IPS-18a (cell line): Measurements from ENCODE around the gene ANKRD23.

Source experiments
- H3K27ac ChIP-seq: one replicate; pipeline ENCODE4 v1.5.1; 2013; ENCODE audit warnings: low read length
- H3K27me3 ChIP-seq: one replicate; pipeline ENCODE4 v1.6.1; 2013; ENCODE audit warnings: mild to moderate bottlenecking, low read length; ENCODE audit not compliant: control insufficient read depth, insufficient read depth
- H3K36me3 ChIP-seq: one replicate; pipeline ENCODE4 v1.6.1; 2013; ENCODE audit warnings: low read depth, low read length; ENCODE audit not compliant: control insufficient read depth
- H3K4me1 ChIP-seq: one replicate; pipeline ENCODE4 v1.6.1; 2013; ENCODE audit warnings: low read depth, low read length; ENCODE audit not compliant: control insufficient read depth
- H3K4me3 ChIP-seq: one replicate; pipeline ENCODE4 v1.5.1; 2013; ENCODE audit warnings: low read length
- H3K9ac ChIP-seq: one replicate; pipeline ENCODE4 v1.6.1; 2013; ENCODE audit warnings: mild to moderate bottlenecking, low read length, moderate library complexity
- H3K9me3 ChIP-seq: one replicate; pipeline ENCODE4 v1.6.1; 2013; ENCODE audit warnings: low read depth, low read length; ENCODE audit not compliant: control insufficient read depth

The ANKRD23 gene

DNA sequence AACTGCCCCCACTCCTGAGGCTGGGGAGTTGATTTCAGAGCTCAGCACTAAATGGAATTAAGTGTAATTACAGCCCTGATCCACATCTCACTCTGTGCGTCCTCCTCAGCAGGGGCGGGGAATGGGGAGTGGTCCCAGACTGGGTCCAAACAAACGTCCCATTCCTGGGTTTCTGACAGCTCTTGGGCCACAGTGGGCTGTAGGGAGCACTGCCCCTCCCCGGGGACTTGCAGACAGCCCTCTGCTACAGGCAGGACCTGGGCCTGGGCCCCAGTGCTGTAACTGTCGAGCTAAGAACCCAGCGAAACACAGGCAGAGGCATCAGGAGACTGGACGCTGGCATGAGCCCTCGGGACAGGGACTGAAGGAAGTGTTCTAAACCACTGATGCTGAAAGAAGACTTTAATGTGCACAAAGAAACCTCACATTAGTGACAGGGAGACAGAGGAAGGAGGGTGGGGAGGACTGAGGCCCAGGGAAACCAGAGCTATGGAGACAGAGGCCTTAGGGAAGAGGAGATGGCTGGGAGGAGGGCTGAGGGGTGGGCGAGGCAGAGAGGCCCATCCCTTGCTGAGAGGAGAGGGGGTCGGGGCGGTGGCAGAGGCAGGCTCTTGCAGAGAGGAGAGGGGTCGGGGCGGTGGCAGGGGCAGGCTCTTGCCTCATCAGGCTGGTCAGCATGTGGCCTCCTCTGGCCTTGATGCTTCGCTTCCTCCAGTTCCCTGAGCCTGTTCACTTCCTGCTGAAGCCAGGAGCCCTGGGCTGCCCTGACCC lies 31.9 kb upstream of the ANKRD23 start:
- Histone ChIP-seq H3K9me3 (no peaks in the 10 kb centered on the region), H3K27me3 (peaks cover 6% of the 10 kb centered on the region), H3K4me1 (peaks cover 29% of the 10 kb centered on the region), H3K4me3 (no peak overlapping the region), H3K9ac (no peak overlapping the region), H3K36me3 (no peaks in the 10 kb centered on the region), H3K27ac (no peak overlapping the region)

GRCh38 chr2:96874198-96874831 lies 30.5 kb upstream of the ANKRD23 start:
- H3K4me1 ChIP-seq = peaks cover 30% of the 10 kb centered on the region
- no peaks in the 10 kb centered on the region for H3K9me3 ChIP-seq
- peaks cover 9% of the 10 kb centered on the region for H3K27me3 ChIP-seq
- no peaks in the 10 kb centered on the region for H3K36me3 ChIP-seq
- no peak overlapping the region for H3K9ac ChIP-seq
- no peak overlapping the region for H3K27ac ChIP-seq
- no peak overlapping the region for H3K4me3 ChIP-seq

- no peak overlapping the region for H3K9ac ChIP-seq
- no peak overlapping the region for H3K4me3 ChIP-seq
- peaks cover 30% of the 10 kb centered on the region for H3K4me1 ChIP-seq
- H3K27ac ChIP-seq = no peak overlapping the region
- H3K9me3 ChIP-seq = no peaks in the 10 kb centered on the region
- peaks cover 9% of the 10 kb centered on the region for H3K27me3 ChIP-seq
- H3K36me3 ChIP-seq = no peaks in the 10 kb centered on the region
These were observed 29.9 kb upstream of the ANKRD23 start for GRCh38 chr2:96873651-96874096.

- Histone ChIP-seq H3K4me3 (no peak overlapping the region), H3K36me3 (no peaks in the 10 kb centered on the region), H3K27ac (no peak overlapping the region), H3K27me3 (peaks cover 9% of the 10 kb centered on the region), H3K4me1 (peaks cover 31% of the 10 kb centered on the region), H3K9me3 (no peaks in the 10 kb centered on the region), H3K9ac (no peak overlapping the region)
These were observed 28.9 kb upstream of the ANKRD23 start for GRCh38 chr2:96872591-96873349.

DNA sequence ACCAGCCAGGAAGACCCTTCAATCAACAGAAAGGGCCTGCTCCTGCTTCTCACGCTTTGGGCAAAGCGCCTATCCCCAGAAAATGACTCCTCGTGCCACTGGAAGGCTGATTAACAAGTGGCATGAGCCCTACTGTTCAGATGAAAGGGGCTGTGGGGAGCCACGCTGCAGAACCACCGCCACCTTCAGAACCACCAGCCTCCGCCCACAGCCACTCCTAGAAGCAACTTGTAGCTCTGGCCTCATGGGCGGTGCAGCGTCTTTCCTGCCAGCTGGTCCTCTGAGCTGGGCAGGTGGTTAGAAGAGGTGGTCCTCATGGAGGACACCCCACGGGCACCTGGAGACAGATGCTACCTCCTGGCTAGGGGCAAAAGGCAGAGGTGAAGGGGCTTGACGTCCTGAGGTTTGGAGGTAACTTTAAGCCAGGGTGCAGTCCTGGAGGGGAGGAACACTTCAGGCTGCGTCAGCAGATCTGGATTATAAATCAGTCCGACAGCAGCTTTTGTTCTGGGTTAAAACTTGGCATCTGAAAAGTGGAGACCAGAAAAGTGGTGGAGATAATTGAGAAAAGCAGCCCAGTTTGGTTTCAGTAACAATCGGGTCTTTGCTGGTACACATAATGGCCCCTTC lies 26.9 kb upstream of the ANKRD23 start:
- H3K9ac ChIP-seq = peak overlapping the region; percentile 95
- peaks cover 14% of the 10 kb centered on the region for H3K36me3 ChIP-seq
- peaks cover 9% of the 10 kb centered on the region for H3K27me3 ChIP-seq
- H3K4me1 ChIP-seq = peaks cover 28% of the 10 kb centered on the region
- H3K4me3 ChIP-seq = peak overlapping the region; percentile 71
- no peak overlapping the region for H3K27ac ChIP-seq
- no peaks in the 10 kb centered on the region for H3K9me3 ChIP-seq

- Histone ChIP-seq H3K9me3 (no peaks in the 10 kb centered on the region), H3K27me3 (peaks cover 9% of the 10 kb centered on the region), H3K36me3 (peaks cover 21% of the 10 kb centered on the region), H3K9ac (peak within 1 kb of the TSS; percentile 95), H3K4me3 (peak within 1 kb of the TSS; percentile 71), H3K4me1 (peaks cover 28% of the 10 kb centered on the region), H3K27ac (peak within 1 kb of the TSS; percentile 91)
These were observed 26.2 kb upstream of the ANKRD23 start, which contains the start of gene SEMA4C for GRCh38 chr2:96869822-96870625. Gene SEMA4C (minus strand): TSS chr2:96870080. CDS start chr2:96867886, 2,194 bp downstream.

GRCh38 chr2:96869281-96869821 lies 25.5 kb upstream of the ANKRD23 start:
- Histone ChIP-seq H3K27ac (peak overlapping the region; percentile 91), H3K36me3 (peaks cover 28% of the 10 kb centered on the region), H3K9ac (peak overlapping the region; percentile 95), H3K4me1 (peaks cover 28% of the 10 kb centered on the region), H3K4me3 (peak overlapping the region; percentile 71), H3K27me3 (peaks cover 9% of the 10 kb centered on the region), H3K9me3 (no peaks in the 10 kb centered on the region)

GRCh38 chr2:96868555-96869280 lies 24.9 kb upstream of the ANKRD23 start:
- Histone ChIP-seq H3K27me3 (peaks cover 9% of the 10 kb centered on the region), H3K27ac (peak overlapping the region; percentile 91), H3K4me1 (peaks cover 22% of the 10 kb centered on the region), H3K4me3 (peak overlapping the region; percentile 71), H3K9me3 (no peaks in the 10 kb centered on the region), H3K9ac (peak overlapping the region; percentile 95), H3K36me3 (peaks cover 34% of the 10 kb centered on the region)

GRCh38 chr2:96867756-96868554 lies 24.1 kb upstream of the ANKRD23 start:
- H3K27me3 ChIP-seq = peaks cover 9% of the 10 kb centered on the region
- peak overlapping the region; percentile 95 for H3K9ac ChIP-seq
- peaks cover 16% of the 10 kb centered on the region for H3K4me1 ChIP-seq
- peaks cover 42% of the 10 kb centered on the region for H3K36me3 ChIP-seq
- peak overlapping the region; percentile 91 for H3K27ac ChIP-seq
- H3K9me3 ChIP-seq = no peaks in the 10 kb centered on the region
- H3K4me3 ChIP-seq = peak overlapping the region; percentile 71
